ENCODE measurements around the gene CRTAC1. TPM values are rescaled to one million over a fixed set of nuclear protein-coding genes. Genes with fewer than 3 reads are reported as not detected.
A peak's percentile ranks its signal among the peaks of the same experiment; 100 is the strongest.

Gene CRTAC1
- total RNA-seq, 2 donors from 2014 or later: 0.43 to 1.5 TPM

GRCh38 chr10:97913614-97914013 lies 116.8 kb downstream of the CRTAC1 start:
- no peak for ATAC-seq
- no peak for DNase-seq
- intact Hi-C loops (cut with DNase I, micrococcal nuclease): loop anchor here (5.0 to 10.0 kb wide), 2 partner anchors 129 to 131 kb away; no protein-coding TSS in a partner anchor

- ATAC-seq (no peak), DNase-seq (no peak)
- intact Hi-C loops (cut with DNase I, micrococcal nuclease): loop anchor here (5.0 to 10.0 kb wide), 2 partner anchors 129 to 132 kb away; no protein-coding TSS in a partner anchor
Measured at GRCh38 chr10:97913193-97913592, 117.2 kb downstream of the CRTAC1 start.

GRCh38 chr10:97911217-97911616 lies 119.2 kb downstream of the CRTAC1 start:
- DNase-seq: no peak
- intact Hi-C loops (cut with DNase I, micrococcal nuclease): loop anchor here (5.0 to 10.0 kb wide), 2 partner anchors 131 to 134 kb away; no protein-coding TSS in a partner anchor

GRCh38 chr10:97910661-97911060 lies 119.8 kb downstream of the CRTAC1 start:
- DNase-seq (no peak), ATAC-seq (no peak)
- intact Hi-C loops (cut with DNase I, micrococcal nuclease): loop anchor here (5.0 to 10.0 kb wide), 2 partner anchors 132 to 134 kb away; no protein-coding TSS in a partner anchor

More at GRCh38 chr10:97911217-97911616, 119.2 kb downstream of the CRTAC1 start:
- no peak for ATAC-seq

GRCh38 chr10:97907830-97908229 lies 122.6 kb downstream of the CRTAC1 start:
- intact Hi-C loops (cut with DNase I, micrococcal nuclease): no loop called here
- no peak for ATAC-seq
- no peak for DNase-seq

- no peak for ATAC-seq
- intact Hi-C loops (cut with DNase I, micrococcal nuclease): no loop called here
- DNase-seq: no peak
Measured at GRCh38 chr10:97907211-97907610, 123.2 kb downstream of the CRTAC1 start.

GRCh38 chr10:97905276-97905675 lies 125.1 kb downstream of the CRTAC1 start:
- intact Hi-C loops (cut with DNase I, micrococcal nuclease): no loop called here
- DNase-seq (no peak), ATAC-seq (no peak)

GRCh38 chr10:97904576-97904975 lies 125.8 kb downstream of the CRTAC1 start:
- no peak for ATAC-seq
- intact Hi-C loops (cut with DNase I, micrococcal nuclease): no loop called here

GRCh38 chr10:97904018-97904381 lies 126.4 kb downstream of the CRTAC1 start:
- intact Hi-C loops (cut with DNase I, micrococcal nuclease): no loop called here
- DNase-seq (no peak), ATAC-seq (no peak)

More at GRCh38 chr10:97904576-97904975, 125.8 kb downstream of the CRTAC1 start:
- DNase-seq: no peak

- intact Hi-C loops (cut with DNase I, micrococcal nuclease): no loop called here
- DNase-seq: no peak
- no peak for ATAC-seq
Measured at GRCh38 chr10:97903128-97904017, 127.0 kb downstream of the CRTAC1 start.

- ATAC-seq (no peak), DNase-seq (no peak)
- intact Hi-C loops (cut with DNase I, micrococcal nuclease): no loop called here
Measured at GRCh38 chr10:97901381-97901780, 129.0 kb downstream of the CRTAC1 start.

- ATAC-seq: peak; percentile 52
- intact Hi-C loops (cut with DNase I, micrococcal nuclease): no loop called here
- DNase-seq: no peak
Measured at GRCh38 chr10:97898429-97898828, 132.0 kb downstream of the CRTAC1 start.

- DNase-seq (no peak), ATAC-seq (peak; percentile 30)
- intact Hi-C loops (cut with DNase I, micrococcal nuclease): no loop called here
Measured at GRCh38 chr10:97896756-97897358, 133.6 kb downstream of the CRTAC1 start.

- DNase-seq (no peak), ATAC-seq (no peak)
- intact Hi-C loops (cut with DNase I, micrococcal nuclease): no loop called here
Measured at GRCh38 chr10:97895915-97896314, 134.5 kb downstream of the CRTAC1 start.

- DNase-seq: no peak
- ATAC-seq: no peak
- intact Hi-C loops (cut with DNase I, micrococcal nuclease): no loop called here
Measured at GRCh38 chr10:97895084-97895483, 135.3 kb downstream of the CRTAC1 start.

GRCh38 chr10:97894092-97894491 lies 136.3 kb downstream of the CRTAC1 start:
- intact Hi-C loops (cut with DNase I, micrococcal nuclease): no loop called here
- no peak for DNase-seq
- no peak for ATAC-seq

- intact Hi-C loops (cut with DNase I, micrococcal nuclease): no loop called here
- DNase-seq: no peak
- ATAC-seq: no peak
Measured at GRCh38 chr10:97892939-97893338, 137.5 kb downstream of the CRTAC1 start.

GRCh38 chr10:97892506-97892905 lies 137.9 kb downstream of the CRTAC1 start:
- no peak for ATAC-seq
- DNase-seq: no peak
- intact Hi-C loops (cut with DNase I, micrococcal nuclease): no loop called here

GRCh38 chr10:97891497-97892167 lies 138.8 kb downstream of the CRTAC1 start:
- ATAC-seq (no peak), DNase-seq (no peak)
- intact Hi-C loops (cut with DNase I, micrococcal nuclease): no loop called here
